Neural crest cell (in vitro differentiated cells): ENCODE results near the gene TNFRSF21. TPM values are rescaled to one million over a fixed set of nuclear protein-coding genes. Genes with fewer than 3 reads are reported as not detected.
"Not testable (repeated sequence)": the region's sequence is repeated elsewhere in the genome, so short reads cannot be mapped to it uniquely, and the experiment has no call there.

ENCODE experiments used
- DNase-seq: peaks from one replicate; pipeline ENCODE4 v3.0.0; 2021; ENCODE audit warnings: low read depth, mixed read lengths, low spot score
- H3K27ac Mint-ChIP-seq: one replicate; pipeline ENCODE4 v1.8.0; 2021; ENCODE audit warnings: mild to moderate bottlenecking, mixed read lengths; ENCODE audit not compliant: unreplicated experiment
- H3K27me3 Mint-ChIP-seq: 2 replicates; pipeline ENCODE4 v1.8.0; 2021; ENCODE audit warnings: low read depth, mild to moderate bottlenecking, mixed read lengths
- H3K36me3 Mint-ChIP-seq: 2 replicates; pipeline ENCODE4 v1.8.0; 2021; ENCODE audit warnings: low read depth, mild to moderate bottlenecking, mixed read lengths
- H3K4me1 Mint-ChIP-seq: 2 replicates; pipeline ENCODE4 v1.8.0; 2021; ENCODE audit warnings: mixed read lengths
- H3K4me3 Mint-ChIP-seq: one replicate; pipeline ENCODE4 v1.8.0; 2021; ENCODE audit warnings: mild to moderate bottlenecking, mixed read lengths
- H3K9me3 Mint-ChIP-seq: 2 replicates; pipeline ENCODE4 v1.8.0; 2021; ENCODE audit warnings: mixed read lengths
- total RNA-seq: library from RNA; stranded (reverse); gene quantifications from 2 replicates; pipeline ENCODE4 v1.2.1, GENCODE V29; 2021
- TF ChIP-seq, protein P1 (sequence below): fragments of 200-600 bp; sonication (generic); conservative IDR thresholded peaks from 2 replicates; pipeline ENCODE4 v1.5.0; 2021; ENCODE audit warnings: antibody characterized with exemption, mild to moderate bottlenecking

Gene TNFRSF21
- total RNA-seq, 1 donor from 2014 or later, result 19.8 TPM

DNA sequence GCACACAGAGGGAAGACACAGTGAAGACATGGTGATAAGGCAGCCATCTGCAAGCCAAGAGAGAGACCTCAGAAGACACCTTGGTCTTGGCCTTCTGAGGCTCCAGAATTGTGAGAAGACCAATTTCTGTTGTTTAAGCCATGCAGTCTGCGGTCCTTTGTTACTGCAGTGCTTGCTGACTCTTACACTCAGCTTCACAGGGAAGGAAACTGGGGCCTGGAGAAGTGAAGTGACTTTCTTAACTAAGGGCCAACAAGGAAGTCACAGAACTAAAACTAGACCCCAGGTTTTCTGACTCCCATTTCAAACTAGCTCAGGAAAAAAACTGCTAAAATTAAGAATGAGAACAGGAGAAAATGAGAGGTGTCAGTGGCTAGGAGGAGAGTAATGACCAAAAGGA, 74.3 kb downstream of the TNFRSF21 start:
- no peaks in the 10 kb centered on the region for H3K9me3 Mint-ChIP-seq
- H3K4me3 Mint-ChIP-seq, result no peak overlapping the region
- no peaks in the 10 kb centered on the region for H3K27me3 Mint-ChIP-seq
- H3K36me3 Mint-ChIP-seq, result peaks cover 3% of the 10 kb centered on the region
- TF ChIP-seq, protein P1, sequence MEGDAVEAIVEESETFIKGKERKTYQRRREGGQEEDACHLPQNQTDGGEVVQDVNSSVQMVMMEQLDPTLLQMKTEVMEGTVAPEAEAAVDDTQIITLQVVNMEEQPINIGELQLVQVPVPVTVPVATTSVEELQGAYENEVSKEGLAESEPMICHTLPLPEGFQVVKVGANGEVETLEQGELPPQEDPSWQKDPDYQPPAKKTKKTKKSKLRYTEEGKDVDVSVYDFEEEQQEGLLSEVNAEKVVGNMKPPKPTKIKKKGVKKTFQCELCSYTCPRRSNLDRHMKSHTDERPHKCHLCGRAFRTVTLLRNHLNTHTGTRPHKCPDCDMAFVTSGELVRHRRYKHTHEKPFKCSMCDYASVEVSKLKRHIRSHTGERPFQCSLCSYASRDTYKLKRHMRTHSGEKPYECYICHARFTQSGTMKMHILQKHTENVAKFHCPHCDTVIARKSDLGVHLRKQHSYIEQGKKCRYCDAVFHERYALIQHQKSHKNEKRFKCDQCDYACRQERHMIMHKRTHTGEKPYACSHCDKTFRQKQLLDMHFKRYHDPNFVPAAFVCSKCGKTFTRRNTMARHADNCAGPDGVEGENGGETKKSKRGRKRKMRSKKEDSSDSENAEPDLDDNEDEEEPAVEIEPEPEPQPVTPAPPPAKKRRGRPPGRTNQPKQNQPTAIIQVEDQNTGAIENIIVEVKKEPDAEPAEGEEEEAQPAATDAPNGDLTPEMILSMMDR, result no peak
- H3K27ac Mint-ChIP-seq, result no peak overlapping the region
- no peak for DNase-seq
- no peaks in the 10 kb centered on the region for H3K4me1 Mint-ChIP-seq

DNA sequence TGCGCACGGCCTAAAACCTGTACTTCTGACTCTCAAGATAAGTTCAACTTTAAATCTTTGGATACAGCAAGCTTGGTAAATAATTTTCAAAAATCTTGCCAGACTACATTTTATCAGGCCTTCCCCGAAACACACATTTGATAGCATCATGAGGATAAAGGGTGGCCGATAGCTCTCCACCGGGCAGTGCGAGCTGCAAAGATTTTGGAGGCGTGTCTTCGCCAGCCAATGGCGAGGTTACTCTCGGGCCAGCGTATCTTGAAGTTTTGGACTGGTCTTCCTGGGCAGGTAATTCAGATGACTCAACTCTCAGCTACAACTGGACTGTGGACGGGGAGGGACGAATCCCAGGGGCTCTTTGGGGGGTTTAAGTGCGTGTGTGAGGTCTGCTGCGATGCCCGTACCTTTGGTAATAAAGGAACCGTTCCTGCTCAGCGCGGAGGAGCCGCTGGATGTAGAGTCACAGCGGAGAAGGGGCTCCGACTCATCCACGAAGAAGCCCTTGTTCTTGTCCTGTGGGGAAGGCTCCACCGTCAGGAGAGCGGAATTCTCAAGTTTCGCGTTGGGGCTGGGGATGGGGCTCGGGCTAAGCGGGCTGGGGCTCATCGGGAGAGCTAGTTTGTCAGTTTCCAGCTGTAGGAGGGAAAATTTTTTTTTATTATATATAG, 75.3 kb downstream of the TNFRSF21 start:
- TF ChIP-seq, protein P1, result no peak
- Mint-ChIP-seq H3K27me3 (no peaks in the 10 kb centered on the region), H3K9me3 (no peaks in the 10 kb centered on the region), H3K4me3 (no peak overlapping the region), H3K27ac (no peak overlapping the region), H3K36me3 (peaks cover 4% of the 10 kb centered on the region), H3K4me1 (no peaks in the 10 kb centered on the region)
- no peak for DNase-seq

DNA sequence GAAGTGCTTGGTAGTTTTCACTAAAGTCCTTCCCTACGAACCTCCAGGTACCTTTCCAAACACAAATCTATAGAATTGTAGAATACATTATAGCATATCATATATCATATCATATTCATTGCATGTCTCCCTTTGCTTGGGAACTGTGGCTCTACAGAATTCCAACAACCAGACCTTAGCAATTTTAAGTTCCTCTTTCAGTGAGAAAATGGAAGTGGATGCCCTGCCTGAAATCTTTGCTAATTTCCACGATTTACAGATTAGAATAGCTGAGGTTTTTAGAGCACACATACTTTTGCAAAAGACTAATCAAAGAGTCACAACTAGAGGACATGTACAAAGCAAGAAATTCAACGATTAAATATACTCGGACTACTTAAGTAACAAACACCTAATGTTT, 78.6 kb downstream of the TNFRSF21 start:
- no peaks in the 10 kb centered on the region for H3K4me1 Mint-ChIP-seq
- no peaks in the 10 kb centered on the region for H3K9me3 Mint-ChIP-seq
- TF ChIP-seq, protein P1, result no peak
- no peaks in the 10 kb centered on the region for H3K27me3 Mint-ChIP-seq
- no peak overlapping the region for H3K27ac Mint-ChIP-seq
- H3K36me3 Mint-ChIP-seq, result peaks cover 2% of the 10 kb centered on the region
- H3K4me3 Mint-ChIP-seq, result no peak overlapping the region
- DNase-seq, result no peak

DNA sequence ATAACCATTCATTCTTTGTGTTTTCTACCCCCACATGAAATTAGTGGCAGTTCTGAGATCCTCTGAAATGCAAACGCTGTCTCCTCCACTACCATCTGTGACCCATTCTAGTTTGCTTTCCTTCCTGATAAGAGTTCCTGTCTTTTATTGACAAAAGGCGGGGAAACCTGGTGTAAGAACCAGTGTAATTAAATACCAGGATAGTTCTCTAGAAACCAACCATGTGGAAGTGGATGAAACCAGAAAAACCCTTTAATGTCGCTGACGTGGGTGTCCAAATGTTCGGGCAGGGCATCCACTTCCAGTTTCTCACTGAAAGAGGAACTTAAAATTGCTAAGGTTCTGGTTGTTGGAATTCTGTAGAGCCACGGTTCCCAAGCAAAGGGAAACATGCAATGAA, 79.1 kb downstream of the TNFRSF21 start:
- Mint-ChIP-seq H3K4me3 (no peak overlapping the region), H3K36me3 (peaks cover 2% of the 10 kb centered on the region), H3K4me1 (no peaks in the 10 kb centered on the region), H3K9me3 (no peaks in the 10 kb centered on the region), H3K27ac (no peak overlapping the region), H3K27me3 (no peaks in the 10 kb centered on the region)
- TF ChIP-seq, protein P1, result no peak
- no peak for DNase-seq

DNA sequence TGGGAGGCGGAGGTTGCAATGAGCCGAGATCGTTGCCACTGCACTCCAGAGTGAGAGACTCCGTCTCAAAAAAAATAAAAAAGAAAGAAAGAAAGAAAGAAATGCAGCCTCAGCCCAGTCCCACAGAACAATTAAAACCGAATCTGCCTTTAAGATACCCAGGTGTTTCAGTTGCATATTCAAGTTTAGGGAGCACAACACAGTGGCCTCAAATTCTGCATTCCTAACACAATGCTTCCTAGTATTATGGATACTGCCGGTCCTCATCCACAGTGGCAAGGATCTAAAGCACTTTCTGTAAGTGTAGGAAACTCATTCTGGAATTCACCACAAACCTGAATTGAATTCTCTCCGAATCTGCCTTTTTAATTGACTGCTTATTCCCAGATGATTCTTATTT, 80.5 kb downstream of the TNFRSF21 start:
- Mint-ChIP-seq H3K4me3 (no peak overlapping the region), H3K36me3 (peaks cover 2% of the 10 kb centered on the region), H3K27ac (no peak overlapping the region), H3K9me3 (no peaks in the 10 kb centered on the region), H3K27me3 (no peaks in the 10 kb centered on the region), H3K4me1 (no peaks in the 10 kb centered on the region)
- TF ChIP-seq, protein P1, result no peak
- DNase-seq, result no peak

DNA sequence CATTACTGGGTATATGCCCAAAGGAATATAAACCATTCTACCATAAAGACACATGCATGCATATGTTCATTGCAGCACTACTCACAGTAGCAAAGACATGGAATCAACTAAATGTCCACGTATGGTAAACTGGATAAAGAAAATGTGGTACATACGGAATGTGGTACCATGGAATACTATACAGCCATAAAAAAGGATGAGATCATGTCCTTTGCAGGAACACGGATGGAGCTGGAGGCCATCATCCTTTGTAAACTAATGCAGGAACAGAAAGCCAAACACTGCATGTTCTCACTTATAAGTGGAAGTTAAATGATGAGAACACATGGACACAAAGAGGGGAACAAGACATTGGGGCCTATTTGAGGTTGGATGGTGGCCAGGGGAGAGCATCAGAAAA, 81.6 kb downstream of the TNFRSF21 start:
- H3K27me3 Mint-ChIP-seq, H3K36me3 Mint-ChIP-seq, H3K27ac Mint-ChIP-seq, H3K9me3 Mint-ChIP-seq, H3K4me3 Mint-ChIP-seq, DNase-seq, H3K4me1 Mint-ChIP-seq: not testable (repeated sequence)

DNA sequence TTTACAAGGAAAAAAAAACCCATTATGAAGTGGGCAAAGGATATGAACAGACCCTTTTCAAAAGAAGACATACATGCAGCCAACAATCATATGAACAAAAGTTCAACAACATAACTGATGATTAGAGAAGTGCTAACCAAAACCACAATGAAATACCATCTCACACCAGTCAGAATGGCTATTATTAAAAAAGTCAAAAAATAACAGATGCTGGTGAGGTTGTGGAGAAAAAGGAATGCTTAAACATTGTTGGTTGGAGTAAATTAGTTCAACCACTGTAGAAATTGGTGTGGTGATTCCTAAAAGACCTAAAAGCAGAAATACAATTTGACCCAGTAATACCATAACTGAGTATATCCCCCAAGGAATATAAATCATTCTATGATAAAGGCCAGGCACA, 86.5 kb downstream of the TNFRSF21 start:
- H3K4me3 Mint-ChIP-seq, H3K36me3 Mint-ChIP-seq, H3K27me3 Mint-ChIP-seq, H3K27ac Mint-ChIP-seq, H3K4me1 Mint-ChIP-seq, DNase-seq: not testable (repeated sequence)
- H3K9me3 Mint-ChIP-seq, result peaks cover 14% of the 10 kb centered on the region
